ENCODE data around the gene TIMM29.
"Not testable (repeated sequence)": the region's sequence is repeated elsewhere in the genome, so short reads cannot be mapped to it uniquely, and the experiment has no call there.

The TIMM29 gene

DNA sequence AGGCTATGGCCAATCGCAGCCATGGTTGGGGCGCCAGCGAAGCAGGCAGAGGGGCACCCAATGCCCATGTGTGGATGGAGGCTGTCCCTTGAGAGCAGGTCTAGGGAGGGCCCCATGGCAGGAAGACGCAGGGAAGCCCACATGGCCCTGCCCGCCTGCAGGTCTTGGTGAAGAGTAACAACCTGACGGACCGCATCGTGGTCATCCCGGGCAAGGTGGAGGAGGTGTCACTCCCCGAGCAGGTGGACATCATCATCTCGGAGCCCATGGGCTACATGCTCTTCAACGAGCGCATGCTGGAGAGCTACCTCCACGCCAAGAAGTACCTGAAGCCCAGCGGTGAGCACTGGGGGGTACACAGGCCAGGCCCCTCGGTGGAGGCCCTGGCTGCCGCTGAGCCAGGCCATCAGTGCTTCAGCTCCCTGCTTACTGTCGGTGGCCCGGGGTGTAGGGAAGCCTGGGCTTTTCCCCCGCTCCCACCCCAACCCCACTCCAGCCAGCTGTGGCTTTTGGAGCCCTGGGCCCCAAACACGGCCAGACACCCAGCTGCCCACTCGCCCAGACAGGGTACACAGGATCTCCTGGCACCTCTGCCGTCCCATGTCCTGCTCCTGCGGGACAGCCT, 14.8 kb upstream of the TIMM29 start:
- no peak for DNase-seq

GRCh38 chr19:10915130-10916091, 13.2 kb upstream of the TIMM29 start:
- no peak for DNase-seq

DNA sequence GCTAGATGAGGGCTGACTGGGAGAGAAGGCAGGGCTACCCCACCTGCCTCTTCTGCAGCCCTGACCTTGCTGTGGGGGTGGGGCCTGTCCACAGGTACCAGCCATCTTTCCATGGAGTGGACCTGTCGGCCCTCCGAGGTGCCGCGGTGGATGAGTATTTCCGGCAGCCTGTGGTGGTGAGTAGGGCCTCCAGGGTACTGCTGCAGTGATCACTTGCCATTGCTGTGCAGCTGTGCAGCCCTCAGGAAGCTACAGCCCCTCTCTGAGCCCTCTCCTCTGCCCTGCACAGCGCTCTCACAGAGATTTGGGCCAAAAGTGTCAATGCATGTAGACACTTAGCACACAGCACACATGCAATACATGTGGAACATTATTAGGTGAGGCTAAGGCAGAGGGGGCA, 12.0 kb upstream of the TIMM29 start:
- no peak for DNase-seq

DNA sequence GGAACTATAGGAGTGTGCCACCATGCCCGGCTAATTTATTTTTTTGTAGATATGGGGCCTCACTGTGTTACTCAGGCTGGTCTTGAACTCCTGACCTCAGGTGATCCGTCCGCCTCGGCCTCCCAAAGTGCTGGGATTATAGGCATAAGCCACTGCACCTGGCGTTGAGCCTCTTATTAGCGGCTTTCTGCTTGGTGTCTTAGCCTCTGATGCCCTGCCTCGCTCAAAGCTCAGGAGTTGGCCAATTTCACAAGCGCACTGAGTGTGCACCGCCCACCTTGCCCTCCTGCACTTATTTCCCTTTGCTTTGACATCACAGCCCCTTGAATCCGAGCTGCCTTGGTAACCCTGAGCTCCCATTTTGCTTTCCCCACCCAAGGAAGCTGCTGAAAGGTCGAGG, 10.3 kb upstream of the TIMM29 start:
- DNase-seq: no peak

GRCh38 chr19:10919352-10920287, 9.0 kb upstream of the TIMM29 start:
- no peak for DNase-seq

DNA sequence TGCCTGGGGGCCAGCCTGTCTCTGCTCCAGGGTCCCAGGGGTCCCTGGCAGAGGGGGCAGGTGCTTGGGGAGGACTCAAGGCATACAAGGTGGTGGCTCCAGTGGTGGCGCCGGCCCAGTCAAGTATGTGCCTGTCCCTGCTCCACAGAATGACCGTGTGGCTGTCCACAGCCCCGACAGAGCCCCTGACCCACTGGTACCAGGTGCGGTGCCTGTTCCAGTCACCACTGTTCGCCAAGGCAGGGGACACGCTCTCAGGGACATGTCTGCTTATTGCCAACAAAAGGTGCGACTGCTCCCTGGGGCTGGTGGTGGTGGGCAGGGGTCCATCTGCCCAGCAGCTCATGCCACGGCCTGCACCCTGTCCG, 8.3 kb upstream of the TIMM29 start:
- DNase-seq: no peak

DNA sequence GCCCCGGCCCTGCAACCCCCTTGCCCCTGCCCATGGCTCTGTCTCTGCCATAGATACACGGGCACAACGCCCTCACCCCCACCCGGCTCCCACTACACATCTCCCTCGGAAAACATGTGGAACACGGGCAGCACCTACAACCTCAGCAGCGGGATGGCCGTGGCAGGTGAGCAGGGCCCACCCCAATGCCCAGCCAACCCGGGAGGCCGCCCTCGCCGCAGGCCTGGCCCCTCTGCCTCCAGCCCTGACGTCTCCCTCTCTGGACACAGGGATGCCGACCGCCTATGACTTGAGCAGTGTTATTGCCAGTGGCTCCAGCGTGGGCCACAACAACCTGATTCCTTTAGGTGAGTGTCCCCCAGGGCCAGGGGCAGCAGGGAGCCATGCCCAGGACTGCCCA, 7.8 kb upstream of the TIMM29 start:
- no peak for DNase-seq

- DNase-seq: no peak
Measured at GRCh38 chr19:10921199-10921909, 7.3 kb upstream of the TIMM29 start.

GRCh38 chr19:10921910-10922637, 6.5 kb upstream of the TIMM29 start:
- no peak for DNase-seq

DNA sequence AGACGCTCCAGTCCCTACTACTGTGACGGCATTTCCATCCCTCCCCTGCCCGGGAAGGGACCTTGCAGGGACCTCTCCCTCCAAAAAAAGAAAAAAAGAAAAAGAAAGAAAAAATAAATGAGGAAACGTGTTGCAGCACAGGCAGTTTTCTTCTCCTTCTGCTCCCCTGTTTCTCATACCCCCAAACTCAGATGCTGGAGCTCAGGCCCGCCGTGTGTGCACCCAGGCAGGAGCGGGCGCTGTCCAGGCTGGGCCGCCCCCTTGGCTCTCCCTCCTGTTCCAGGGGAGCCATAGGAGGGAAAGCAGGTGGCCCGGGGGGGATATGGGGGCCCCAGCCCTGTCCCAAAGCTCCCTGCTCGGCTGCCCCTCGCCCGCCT, 6.0 kb upstream of the TIMM29 start:
- no peak for DNase-seq

GRCh38 chr19:10923260-10924112, 5.1 kb upstream of the TIMM29 start:
- no peak for DNase-seq

- DNase-seq: no peak
Measured at GRCh38 chr19:10924597-10924996, 4.0 kb upstream of the TIMM29 start.

GRCh38 chr19:10927730-10928562, 665 bp upstream of the TIMM29 start:
- DNase-seq: no peak

DNA sequence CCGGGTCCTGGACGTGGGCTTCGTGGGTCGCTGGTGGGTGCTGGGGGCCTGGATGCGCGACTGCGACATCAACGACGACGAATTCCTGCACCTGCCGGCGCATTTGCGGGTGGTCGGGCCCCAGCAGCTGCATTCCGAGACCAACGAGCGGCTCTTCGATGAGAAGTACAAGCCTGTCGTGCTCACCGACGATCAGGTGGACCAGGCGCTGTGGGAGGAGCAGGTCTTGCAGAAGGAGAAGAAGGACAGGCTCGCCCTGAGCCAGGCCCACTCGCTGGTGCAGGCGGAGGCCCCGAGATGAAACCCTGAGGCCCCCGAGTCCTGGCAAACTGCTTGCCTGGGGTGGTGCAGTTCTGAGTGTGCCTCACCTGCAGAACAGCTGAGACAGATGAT, 787 bp downstream of the TIMM29 start:
- DNase-seq: no peak

DNA sequence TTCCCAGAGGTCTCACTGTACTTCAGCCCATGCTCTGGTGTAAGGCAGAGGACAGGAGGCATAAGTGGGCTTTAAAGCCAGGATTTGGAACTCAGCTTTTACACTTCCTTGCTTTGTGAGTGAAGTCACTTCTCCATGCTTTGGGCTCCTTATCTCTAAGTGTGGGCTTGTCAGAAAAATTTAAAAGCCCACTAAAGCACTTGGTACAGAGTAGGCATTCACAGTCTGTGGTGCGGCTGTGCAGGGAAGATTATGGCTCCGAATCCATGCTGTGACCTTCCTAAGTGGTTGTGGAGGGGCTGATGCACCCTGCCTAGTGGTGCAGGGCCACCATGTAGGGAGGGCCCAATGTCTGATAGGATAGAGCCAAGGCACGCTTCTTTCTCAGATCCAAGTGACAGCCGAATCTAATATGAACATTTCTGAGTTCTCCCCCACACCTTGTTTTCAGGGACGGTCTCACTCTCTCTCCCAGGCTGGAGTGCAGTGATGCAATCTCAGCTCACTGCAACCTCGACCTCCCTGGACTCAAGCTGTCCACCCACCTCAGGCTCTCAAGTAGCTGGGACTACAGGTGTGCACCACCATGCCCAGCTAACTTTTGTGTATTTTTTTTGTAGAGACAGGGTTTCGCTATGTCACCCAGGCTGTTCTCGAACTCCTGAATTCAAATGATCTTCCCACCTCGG, 6.9 kb downstream of the TIMM29 start:
- DNase-seq: no peak

DNA sequence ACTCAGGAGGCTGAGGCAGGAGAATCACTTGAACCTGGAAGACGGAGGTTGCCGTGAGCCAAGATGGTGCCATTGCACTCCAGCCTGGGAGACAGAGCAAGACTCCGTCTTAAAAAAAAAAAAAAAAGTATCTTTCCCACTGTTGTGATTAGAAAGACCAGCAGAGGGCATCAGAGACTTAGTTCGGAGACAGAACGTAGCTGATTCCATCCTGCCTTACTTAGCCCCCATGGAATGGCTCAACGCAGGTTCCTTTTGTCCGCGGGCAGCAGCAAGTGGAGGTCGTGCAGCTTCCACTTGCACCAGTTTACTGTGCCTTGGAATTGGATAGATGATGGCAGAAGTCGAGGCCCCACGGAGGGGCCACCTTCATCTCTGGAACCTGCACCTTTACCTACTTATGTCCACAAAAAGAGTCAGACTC, 8.1 kb downstream of the TIMM29 start:
- DNase-seq: peak; percentile 58

DNA sequence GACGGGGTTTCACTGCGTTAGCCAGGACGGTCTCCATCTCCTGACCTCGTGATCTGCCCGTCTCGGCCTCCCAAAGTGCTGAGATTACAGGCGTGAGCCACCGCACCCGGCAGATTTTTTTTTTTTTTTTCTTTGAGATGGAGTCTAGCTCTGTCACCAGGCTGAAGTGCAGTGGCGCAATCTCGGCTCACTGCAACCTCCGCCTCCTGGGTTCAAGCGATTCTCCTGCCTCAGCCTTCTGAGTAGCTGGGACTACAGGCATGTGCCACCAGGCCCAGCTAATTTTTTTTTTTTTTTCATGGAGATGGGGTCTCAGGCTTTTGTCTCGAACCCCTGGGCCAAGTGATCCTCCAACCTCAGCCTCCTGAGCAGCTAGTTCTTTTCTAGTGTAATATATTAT, 13.0 kb downstream of the TIMM29 start:
- not testable (repeated sequence) for DNase-seq

- not testable (repeated sequence) for DNase-seq
Measured at GRCh38 chr19:10943412-10943811, 14.8 kb downstream of the TIMM29 start.

DNA sequence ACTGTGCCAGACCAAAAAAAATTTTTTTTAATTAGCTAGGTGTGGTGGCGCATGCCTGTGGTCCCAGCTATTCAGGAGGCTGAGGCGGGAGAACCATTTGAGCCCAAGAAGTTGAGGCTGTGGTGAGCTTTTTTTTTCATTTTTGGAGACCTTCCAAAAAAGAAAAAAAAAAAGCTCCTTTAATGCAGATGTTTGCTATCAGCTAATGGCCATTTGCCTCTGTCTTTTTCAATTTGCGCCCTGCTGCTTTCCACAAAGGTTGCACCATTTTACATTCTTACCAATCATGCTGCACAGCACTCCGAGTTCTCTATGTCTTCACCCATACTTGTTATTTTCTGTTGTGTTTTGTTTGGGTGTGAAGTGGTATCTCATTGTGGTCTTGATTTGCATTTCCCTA, 16.7 kb downstream of the TIMM29 start:
- no peak for DNase-seq
